ENCODE results near the gene RBMS2. TPM values are rescaled to one million over a fixed set of nuclear protein-coding genes. Genes with fewer than 3 reads are reported as not detected.

The RBMS2 gene, protein sequence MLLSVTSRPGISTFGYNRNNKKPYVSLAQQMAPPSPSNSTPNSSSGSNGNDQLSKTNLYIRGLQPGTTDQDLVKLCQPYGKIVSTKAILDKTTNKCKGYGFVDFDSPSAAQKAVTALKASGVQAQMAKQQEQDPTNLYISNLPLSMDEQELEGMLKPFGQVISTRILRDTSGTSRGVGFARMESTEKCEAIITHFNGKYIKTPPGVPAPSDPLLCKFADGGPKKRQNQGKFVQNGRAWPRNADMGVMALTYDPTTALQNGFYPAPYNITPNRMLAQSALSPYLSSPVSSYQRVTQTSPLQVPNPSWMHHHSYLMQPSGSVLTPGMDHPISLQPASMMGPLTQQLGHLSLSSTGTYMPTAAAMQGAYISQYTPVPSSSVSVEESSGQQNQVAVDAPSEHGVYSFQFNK
- total RNA-seq = 11.5 and 19.6 TPM in 2 replicates

DNA sequence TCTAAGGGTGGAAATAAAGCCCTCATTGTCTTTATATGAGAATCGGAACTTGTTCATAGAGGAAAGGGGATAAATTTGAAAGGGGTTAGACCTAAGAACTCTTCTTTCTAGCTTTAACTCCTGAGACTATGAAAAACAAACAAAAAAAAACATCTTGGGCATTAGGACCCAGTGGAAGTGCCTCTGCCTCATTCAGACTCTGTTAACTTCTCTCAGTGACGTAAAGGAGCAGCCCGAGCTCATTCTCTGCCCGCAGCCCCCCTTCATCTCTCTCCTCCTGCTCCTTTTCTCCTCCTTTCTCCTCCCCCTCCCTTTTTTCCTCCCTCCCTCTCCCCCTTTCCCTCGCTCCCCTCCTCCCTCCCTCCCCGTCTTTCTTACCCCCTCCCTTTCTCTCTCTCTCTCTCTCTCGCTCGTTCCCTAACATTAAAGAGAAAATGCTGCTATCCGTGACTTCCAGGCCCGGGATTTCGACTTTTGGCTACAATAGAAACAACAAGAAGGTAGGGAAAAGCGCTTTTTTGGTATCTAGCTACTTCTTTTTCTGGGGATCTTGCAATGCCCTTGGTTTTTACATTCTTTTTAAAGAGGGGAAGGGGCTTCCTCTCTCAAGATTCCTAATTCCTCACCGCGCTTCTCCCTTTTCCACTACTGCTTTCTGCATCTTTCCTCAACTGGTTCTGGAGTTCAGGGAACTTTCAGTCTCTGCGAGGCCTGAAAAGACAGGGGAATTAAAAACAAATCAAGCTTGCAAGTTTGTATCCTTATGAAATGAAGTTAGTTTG, at the start of gene RBMS2:
TSS of gene RBMS2 (plus strand) at position 231 of the 782 bp plus-strand sequence. CDS start at position 435, 204 bp downstream.

GRCh38 chr12:56488041-56488955, 33.3 kb upstream of the RBMS2 start, which contains the start of gene GLS2:
Gene GLS2, minus strand, starts transcription at chr12:56488161. Its CDS starts 43 bp downstream, at chr12:56488118.

DNA sequence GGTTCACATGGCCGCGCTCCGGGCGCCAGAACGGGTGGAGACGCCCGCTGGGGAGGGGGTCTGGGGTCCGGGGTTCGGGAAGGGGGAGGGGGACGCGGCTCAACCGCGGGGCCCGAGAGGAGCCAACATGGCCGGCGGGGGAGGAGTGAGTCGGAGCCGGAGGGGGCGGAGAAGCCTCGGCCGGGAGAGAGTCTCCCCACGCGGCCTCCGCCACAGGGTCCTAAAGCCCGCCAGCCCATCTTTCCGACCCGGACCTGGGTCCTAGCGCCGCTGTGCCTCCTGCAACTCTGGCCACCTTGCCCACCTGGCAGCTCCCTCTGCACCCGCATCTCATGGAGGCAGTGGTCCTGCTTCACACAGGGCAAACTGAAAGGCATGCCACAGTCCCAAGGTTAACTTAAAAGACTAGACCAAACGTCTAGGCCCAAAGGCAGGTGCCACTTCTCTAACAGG, 108.6 kb downstream of the RBMS2 start, which contains the start of gene BAZ2A:
TSS of gene BAZ2A (minus strand) at position 147 of the 453 bp plus-strand sequence. CDS start 12,796 bp downstream, outside the sequence.

Other genes starting within 250 kb of the RBMS2 start
- 82.7 and 94.0 TPM in 2 replicates for gene CS, start 221.5 kb upstream of the RBMS2 start, total RNA-seq
- gene CNPY2, start 205.8 kb upstream of the RBMS2 start, total RNA-seq = 78.8 and 85.5 TPM in 2 replicates
- gene PAN2, start 187.8 kb upstream of the RBMS2 start, total RNA-seq = 16.9 and 21.1 TPM in 2 replicates
- gene IL23A, start 182.9 kb upstream of the RBMS2 start, total RNA-seq = 0.12 TPM in 1 of 2 replicates, not detected in the other
- gene STAT2, start 161.7 kb upstream of the RBMS2 start, total RNA-seq = 172 and 185 TPM in 2 replicates
- gene APOF, start 159.0 kb upstream of the RBMS2 start, total RNA-seq = not detected in 2 replicates
- gene TIMELESS, start 72.4 kb upstream of the RBMS2 start, total RNA-seq = 4.8 and 10.3 TPM in 2 replicates
- gene MIP, start 67.2 kb upstream of the RBMS2 start, total RNA-seq = not detected in 2 replicates
- 1.6 TPM in 2 replicates for gene SPRYD4, start 53.2 kb upstream of the RBMS2 start, total RNA-seq
- 0.13 TPM in 1 of 2 replicates, not detected in the other for gene GLS2, start 33.7 kb upstream of the RBMS2 start, total RNA-seq
- 16.5 and 22.0 TPM in 2 replicates for gene BAZ2A, start 108.5 kb downstream of the RBMS2 start, total RNA-seq
- gene ATP5F1B, start 124.2 kb downstream of the RBMS2 start, total RNA-seq = 616 and 653 TPM in 2 replicates
- gene PTGES3, start 166.5 kb downstream of the RBMS2 start, total RNA-seq = 44.7 and 58.9 TPM in 2 replicates
- 961 and 1,153 TPM in 2 replicates for gene NACA, start 203.5 kb downstream of the RBMS2 start, total RNA-seq
- 7.3 and 8.6 TPM in 2 replicates for gene PRIM1, start 230.5 kb downstream of the RBMS2 start, total RNA-seq
- gene HSD17B6, start 241.5 kb downstream of the RBMS2 start, total RNA-seq = 0.53 and 0.68 TPM in 2 replicates

Measured in aortic smooth muscle cell (primary cell).